H1 (cell line): ENCODE measurements around the gene FRMD3. TPM values are rescaled to one million over a fixed set of nuclear protein-coding genes. Genes with fewer than 3 reads are reported as not detected.

ENCODE experiments used
- CTCF ChIA-PET: fragments of 300-600 bp; sonication (Branson Sonifier 250); formaldehyde crosslinking; loops from one replicate; lab custom pipeline; 2021; ENCODE audit not compliant: partially characterized antibody; lab: Charles Lee
- POLR2A ChIA-PET: fragments of 300-600 bp; sonication (Branson Sonifier 250); formaldehyde crosslinking; loops from one replicate; lab custom pipeline; 2021; ENCODE audit warnings: inconsistent platforms; ENCODE audit not compliant: partially characterized antibody; lab: Charles Lee
- DNase-seq, 2 experiments: peaks; one replicate each; pipeline versions ENCODE4 v3.0.0 to v3.0.0-alpha.2; 2010 to 2022; ENCODE audit warnings: low spot score in 2 of 2, low read depth in 1 of 2, mixed read lengths in 1 of 2
- FAIRE-seq: peaks from 2 replicates; lab custom pipeline; 2011; peaks lifted over from hg19 to GRCh38; lab: Jason Lieb, UNC
- H2AFZ ChIP-seq: 2 replicates; pipeline ENCODE4 v1.8.1; 2012; ENCODE audit warnings: low read length, inconsistent platforms
- H2AK5ac ChIP-seq: 2 replicates; pipeline ENCODE4 v1.6.1; 2013; ENCODE audit warnings: low read depth, low read length
- H2BK120ac ChIP-seq: replicated peaks from 2 replicates; pipeline ENCODE3; 2013; ENCODE audit warnings: low read depth, low read length, inconsistent platforms
- H2BK12ac ChIP-seq: 2 replicates; pipeline ENCODE4 v1.6.1; 2013; ENCODE audit warnings: low read depth, low read length
- H2BK15ac ChIP-seq: 2 replicates; pipeline ENCODE4 v1.6.1; 2013; ENCODE audit warnings: low read length
- H2BK20ac ChIP-seq: 2 replicates; pipeline ENCODE4 v1.6.1; 2013; ENCODE audit warnings: low read length
- H2BK5ac ChIP-seq: 2 replicates; pipeline ENCODE4 v1.6.1; 2013; ENCODE audit warnings: low read depth, low read length
- H3K14ac ChIP-seq: 2 replicates; pipeline ENCODE4 v1.6.1; 2013; ENCODE audit warnings: inconsistent platforms; ENCODE audit not compliant: insufficient read length
- H3K18ac ChIP-seq: 2 replicates; pipeline ENCODE4 v1.6.1; 2013; ENCODE audit warnings: low read length; ENCODE audit errors: extremely low read depth
- H3K23ac ChIP-seq: 2 replicates; pipeline ENCODE4 v1.6.1; 2013; ENCODE audit warnings: inconsistent platforms; ENCODE audit not compliant: insufficient read length
- H3K23me2 ChIP-seq: 2 replicates; pipeline ENCODE4 v1.6.1; 2013; ENCODE audit warnings: low read depth, low read length
- H3K27ac ChIP-seq: 2 replicates; pipeline ENCODE4 v1.6.1; 2011; ENCODE audit warnings: low read depth, low read length, inconsistent platforms
- H3K27me3 ChIP-seq, 4 experiments: replicated peaks in 1 of 4; 1 replicate in 1 of 4; 2 replicates in 3 of 4; pipeline versions ENCODE4 v1.6.1 to v1.8.1; 2011 to 2013; ENCODE audit warnings: low read length in 3 of 4, mild to moderate bottlenecking in 3 of 4, inconsistent platforms in 2 of 4, mixed read lengths in 2 of 4, moderate library complexity in 1 of 4; ENCODE audit not compliant: control insufficient read depth in 3 of 4, insufficient read depth in 3 of 4; ENCODE audit errors: extremely low read depth in 1 of 4
- H3K36me3 ChIP-seq, 4 experiments: 2 replicates each; pipeline versions ENCODE4 v1.6.1 to v1.8.1; 2011 to 2013; ENCODE audit warnings: mild to moderate bottlenecking in 4 of 4, low read length in 3 of 4, moderate library complexity in 2 of 4, control low read depth in 1 of 4, inconsistent platforms in 1 of 4; ENCODE audit not compliant: insufficient read depth in 4 of 4, control insufficient read depth in 2 of 4
- H3K4ac ChIP-seq: replicated peaks from 2 replicates; pipeline ENCODE3; 2013; ENCODE audit warnings: low read length, low read depth, mixed read lengths, inconsistent platforms; ENCODE audit not compliant: insufficient read length
- H3K4me1 ChIP-seq, 4 experiments: replicated peaks in 1 of 4; 1 replicate in 1 of 4; 2 replicates in 3 of 4; pipeline versions ENCODE4 v1.6.1 to v1.8.1; 2011 to 2013; ENCODE audit warnings: low read length in 3 of 4, inconsistent platforms in 2 of 4, mixed read lengths in 1 of 4; ENCODE audit not compliant: insufficient read depth in 4 of 4, control insufficient read depth in 3 of 4
- H3K4me2 ChIP-seq, 2 experiments: 2 replicates each; pipeline versions ENCODE4 v1.6.1 to v1.8.1; 2011 to 2013; ENCODE audit warnings: low read depth in 2 of 2, low read length in 2 of 2, control low read depth in 1 of 2, inconsistent platforms in 1 of 2, mild to moderate bottlenecking in 1 of 2; ENCODE audit not compliant: insufficient read depth in 1 of 2
- H3K4me3 ChIP-seq, 4 experiments: fragments of 200-600, 300-600 bp in 1 of 4; sonication (generic), shearing (Covaris generic), sonication (Bioruptor Twin) in 1 of 4; 2 replicates each; pipeline versions ENCODE4 v1.5.1 to v1.8.1; 2011 to 2016; ENCODE audit warnings: low read length in 4 of 4, low read depth in 3 of 4, control low read depth in 2 of 4, inconsistent platforms in 2 of 4, mild to moderate bottlenecking in 2 of 4, mixed read lengths in 1 of 4, moderate library complexity in 1 of 4; ENCODE audit not compliant: insufficient read depth in 2 of 4; ENCODE audit errors: extremely low read depth in 1 of 4
- H3K56ac ChIP-seq: replicated peaks from 2 replicates; pipeline ENCODE3; 2013; ENCODE audit warnings: low read depth, mild to moderate bottlenecking, mixed read lengths, low read length, inconsistent platforms; ENCODE audit not compliant: insufficient read length
- H3K79me1 ChIP-seq: 2 replicates; pipeline ENCODE4 v1.6.1; 2013; ENCODE audit warnings: low read depth, low read length, control low read depth
- H3K79me2 ChIP-seq, 2 experiments: 2 replicates each; pipeline versions ENCODE4 v1.6.1 to v1.8.1; 2012 to 2013; ENCODE audit warnings: low read length in 2 of 2, mild to moderate bottlenecking in 2 of 2, inconsistent platforms in 1 of 2; ENCODE audit not compliant: insufficient read depth in 2 of 2, control insufficient read depth in 1 of 2
- H3K9ac ChIP-seq, 4 experiments: replicated peaks in 1 of 4; 1 replicate in 1 of 4; 2 replicates in 3 of 4; pipeline versions ENCODE4 v1.6.1 to v1.8.1; 2011 to 2013; ENCODE audit warnings: low read depth in 3 of 4, low read length in 3 of 4, control low read depth in 2 of 4, mild to moderate bottlenecking in 2 of 4, moderate library complexity in 2 of 4, inconsistent platforms in 1 of 4; ENCODE audit errors: extremely low read depth in 1 of 4
- H3K9me3 ChIP-seq, 2 experiments: 2 replicates each; pipeline versions ENCODE4 v1.6.1 to v1.8.1; 2012 to 2013; ENCODE audit warnings: mild to moderate bottlenecking in 2 of 2, moderate library complexity in 2 of 2, control low read depth in 1 of 2, inconsistent platforms in 1 of 2, low read depth in 1 of 2, low read length in 1 of 2, mixed read lengths in 1 of 2; ENCODE audit not compliant: insufficient read depth in 2 of 2
- H4K20me1 ChIP-seq, 2 experiments: replicated peaks in 1 of 2; 2 replicates each; pipeline versions ENCODE3 to v1.8.1; 2011 to 2013; ENCODE audit warnings: inconsistent platforms in 2 of 2, low read length in 2 of 2, mild to moderate bottlenecking in 1 of 2; ENCODE audit not compliant: insufficient read depth in 2 of 2, control insufficient read depth in 1 of 2
- H4K5ac ChIP-seq: 2 replicates; pipeline ENCODE4 v1.6.1; 2013; ENCODE audit warnings: low read length, low read depth, mixed read lengths, inconsistent platforms; ENCODE audit not compliant: insufficient read length
- H4K8ac ChIP-seq: 2 replicates; pipeline ENCODE4 v1.8.0; 2013; ENCODE audit warnings: mild to moderate bottlenecking, moderate library complexity, low read length, inconsistent platforms; ENCODE audit not compliant: insufficient read depth; ENCODE audit errors: extremely low read depth
- H4K91ac ChIP-seq: replicated peaks from 2 replicates; pipeline ENCODE3; 2013; ENCODE audit warnings: low read length, mixed read lengths, inconsistent platforms; ENCODE audit not compliant: insufficient read length
- BCL11A ChIP-seq, 2 experiments: IDR thresholded peaks; one replicate each; pipeline ENCODE4 v1.6.1; 2011; ENCODE audit warnings: low read depth in 2 of 2, low read length in 2 of 2, mild to moderate bottlenecking in 2 of 2
- E2F6 ChIP-seq: IDR thresholded peaks from 2 replicates; pipeline ENCODE4 v1.6.1; 2012; ENCODE audit warnings: inconsistent platforms
- EGR1 ChIP-seq: IDR thresholded peaks from 2 replicates; pipeline ENCODE4 v1.6.1; 2011; ENCODE audit warnings: low read depth, low read length, borderline replicate concordance
- EP300 ChIP-seq, 2 experiments: IDR thresholded peaks; 1 replicate in 1 of 2; 2 replicates in 1 of 2; pipeline ENCODE4 v1.6.1; 2011 to 2012; ENCODE audit warnings: low read depth in 2 of 2, low read length in 2 of 2, mild to moderate bottlenecking in 2 of 2, borderline replicate concordance in 1 of 2, inconsistent platforms in 1 of 2, moderate library complexity in 1 of 2
- FOSL1 ChIP-seq: IDR thresholded peaks from 2 replicates; pipeline ENCODE4 v1.6.1; 2011; ENCODE audit warnings: mild to moderate bottlenecking, low read depth, low read length, moderate library complexity; ENCODE audit not compliant: insufficient read depth
- HDAC2 ChIP-seq, 2 experiments: fragments of 300-600 bp in 1 of 2; sonication (generic) in 1 of 2; IDR thresholded peaks; 2 replicates each; pipeline ENCODE4 v1.6.1; 2011 to 2012; ENCODE audit warnings: low read depth in 2 of 2, low read length in 2 of 2, mild to moderate bottlenecking in 2 of 2, moderate library complexity in 2 of 2, borderline replicate concordance in 1 of 2, inconsistent platforms in 1 of 2
- JUND ChIP-seq: IDR thresholded peaks from 2 replicates; pipeline ENCODE4 v1.6.1; 2011; ENCODE audit warnings: mild to moderate bottlenecking, improper control_type of control experiment, low read length
- KDM4A ChIP-seq: IDR thresholded peaks from one replicate; pipeline ENCODE4 v1.7.1; 2012; ENCODE audit warnings: low read depth, mild to moderate bottlenecking, moderate library complexity, low read length, inconsistent platforms; ENCODE audit not compliant: severe bottlenecking
- POLR2AphosphoS5 ChIP-seq: IDR thresholded peaks from 2 replicates; pipeline ENCODE4 v1.6.1; 2011; ENCODE audit warnings: low read depth, low read length
- RAD21 ChIP-seq, 2 experiments: IDR thresholded peaks in 1 of 2; conservative IDR thresholded peaks in 1 of 2; 2 replicates each; pipeline ENCODE4 v1.6.1; 2011; ENCODE audit warnings: low read depth in 2 of 2, low read length in 2 of 2, improper control_type of control experiment in 1 of 2, inconsistent platforms in 1 of 2, mild to moderate bottlenecking in 1 of 2, moderate library complexity in 1 of 2
- RXRA ChIP-seq: IDR thresholded peaks from 2 replicates; pipeline ENCODE4 v1.6.1; 2011; ENCODE audit warnings: low read depth, mild to moderate bottlenecking, low read length, moderate library complexity; ENCODE audit not compliant: insufficient read depth
- SAP30 ChIP-seq: fragments of 300-600 bp; sonication (generic); IDR thresholded peaks from 2 replicates; pipeline ENCODE4 v1.7.1; 2012; ENCODE audit warnings: low read length, moderate library complexity, mild to moderate bottlenecking, inconsistent platforms; ENCODE audit not compliant: insufficient read depth, insufficient replicate concordance
- SIRT6 ChIP-seq: IDR thresholded peaks from one replicate; pipeline ENCODE4 v1.7.1; 2012; ENCODE audit warnings: low read length, inconsistent platforms
- WGBS, 2 experiments: shearing (Covaris generic) in 1 of 2; methylation state at CpG; one replicate each; pipeline versions ENCODE4 v1.1.6 to v1.1.7; 2013 to 2015; ENCODE audit warnings: low lambda C conversion rate in 2 of 2, mixed read lengths in 2 of 2, inconsistent platforms in 1 of 2, low coverage in 1 of 2, missing lambda C conversion rate in 1 of 2; ENCODE audit not compliant: insufficient replicate concordance in 2 of 2, insufficient coverage in 1 of 2, insufficient read length in 1 of 2; ENCODE audit errors: extremely low coverage in 1 of 2, missing lambda C conversion rate in 1 of 2; 5-methylcytosine and 5-hydroxymethylcytosine counted together
- polyA plus RNA-seq, 7 experiments: library from polyadenylated mRNA; depleted of rRNA in 3 of 7; stranded (reverse) in 5 of 7; unstranded in 2 of 7; fragments of >200 nt in 5 of 7; fragments of 200-250 nt in 2 of 7; gene quantifications; 1 replicate in 5 of 7; 2 replicates in 1 of 7; 4 replicates in 1 of 7; pipeline versions ENCODE4 v1.2.1 to v1.2.3, GENCODE V29; 2011 to 2013; ENCODE audit warnings: missing spikeins in 2 of 7, mixed read lengths in 2 of 7
- total RNA-seq: library from RNA; stranded (reverse); fragmentation: NEBNext Ultra II Directional; extraction: Animal tissue kit (Norgen Biotek cat#: 25700); gene quantifications from 2 replicates; pipeline ENCODE4 v1.2.1, GENCODE V29; 2021

Gene FRMD3
- total and polyA plus RNA-seq, 2 of the 8 experiments (the other 6 are each of a cell fraction or from before 2014, with no cell fraction given), result 0.15 to 1.4 TPM

- WGBS, 2 experiments, result 86% methylated on average over 3 of the region's 3 CpGs; no CpG with 5 or more reads in 1 of the 2 experiments
- no peak overlapping the region for H3K27ac ChIP-seq
- no peak overlapping the region for H2BK5ac ChIP-seq
- H3K23me2 ChIP-seq, result no peaks in the 10 kb centered on the region
- no peak overlapping the region for H2BK12ac ChIP-seq
- no peak overlapping the region for H3K18ac ChIP-seq
- no peaks in the 10 kb centered on the region for H3K4me1 ChIP-seq
- no peak overlapping the region for H3K4ac ChIP-seq
- no peaks in the 10 kb centered on the region for H3K79me1 ChIP-seq
- H3K4me2 ChIP-seq, result no peak overlapping the region
- no peak overlapping the region for H2BK15ac ChIP-seq
- no peak for DNase-seq
- no peak for FAIRE-seq
- no peak overlapping the region for H3K4me3 ChIP-seq
- ChIA-PET CTCF (interaction anchor here (1.3 kb wide), 1 partner anchor 154 kb away, joined by 4 read pairs; no protein-coding TSS in a partner anchor), POLR2A (no interaction called here)
- H4K91ac ChIP-seq, result no peak overlapping the region
- H3K23ac ChIP-seq, result no peak overlapping the region
- no peak overlapping the region for H4K5ac ChIP-seq
- H2AK5ac ChIP-seq, result no peak overlapping the region
- no peak overlapping the region for H3K9ac ChIP-seq
- H3K27me3 ChIP-seq, result no peaks in the 10 kb centered on the region
- no peaks in the 10 kb centered on the region for H3K36me3 ChIP-seq
- H2AFZ ChIP-seq, result no peak overlapping the region
- H3K79me2 ChIP-seq, result no peaks in the 10 kb centered on the region
- H3K14ac ChIP-seq, result no peak overlapping the region
- H3K56ac ChIP-seq, result no peak overlapping the region
- no peak overlapping the region for H2BK120ac ChIP-seq
- no peaks in the 10 kb centered on the region for H3K9me3 ChIP-seq
- no peaks in the 10 kb centered on the region for H4K20me1 ChIP-seq
- no peak overlapping the region for H2BK20ac ChIP-seq
- H4K8ac ChIP-seq, result no peak overlapping the region
- TF ChIP-seq EP300 (IDR thresholded peaks at IDR 0.05; ENCODE audit: borderline replicate concordance in 1 of 2, low read depth in 2 of 2, low read length in 2 of 2), result no peak
- no peak for TF ChIP-seq FOSL1
- no peak for TF ChIP-seq JUND
- no peak for TF ChIP-seq BCL11A (IDR thresholded peaks at IDR 0.05; ENCODE audit: low read depth in 2 of 2, low read length in 2 of 2)
- no peak for TF ChIP-seq RXRA
- no peak for TF ChIP-seq RAD21 (IDR thresholded peaks at IDR 0.05 in 1 of 2, conservative IDR thresholded peaks at IDR 0.05 in 1 of 2; ENCODE audit: low read depth in 2 of 2, low read length in 2 of 2)
- no peak for TF ChIP-seq SIRT6
- no peak for TF ChIP-seq HDAC2 (IDR thresholded peaks at IDR 0.05; ENCODE audit: borderline replicate concordance in 1 of 2, low read depth in 2 of 2, low read length in 2 of 2)
- TF ChIP-seq SAP30, result no peak
- no peak for TF ChIP-seq POLR2AphosphoS5
- TF ChIP-seq KDM4A, result no peak
- no peak for TF ChIP-seq EGR1
- no peak for TF ChIP-seq E2F6
Observed at GRCh38 chr9:83501565-83501964, 36.6 kb downstream of the FRMD3 start.
